Smooth muscle cell of the pulmonary artery (primary cell): Measurements from ENCODE around the gene CRYZ. TPM values are rescaled to one million over a fixed set of nuclear protein-coding genes. Genes with fewer than 3 reads are reported as not detected.

Source experiments
- total RNA-seq: library from RNA; depleted of rRNA; stranded (reverse); fragments of >200 nt; gene quantifications from 2 replicates; pipeline ENCODE4 v1.2.3, GENCODE V29; 2014

The CRYZ gene
- 37.3 and 46.7 TPM in 2 replicates for total RNA-seq

GRCh38 chr1:74732960-74733603 is at the start of gene CRYZ, which contains the start of gene TYW3:
Gene CRYZ, minus strand, starts transcription at chr1:74733050. Its CDS starts 8,229 bp downstream, at chr1:74724821.
Gene TYW3, plus strand, starts transcription at chr1:74733152. Its CDS starts 93 bp downstream, at chr1:74733245.

GRCh38 chr1:74673351-74674111 is 59.3 kb downstream of the CRYZ start, which contains the start of gene ERICH3:
Gene ERICH3, minus strand, starts transcription at chr1:74673792. Its CDS starts 273 bp downstream, at chr1:74673519.

Other genes starting within 250 kb of the CRYZ start
- not detected in 2 replicates for gene LRRC53, start 220.4 kb downstream of the CRYZ start, total RNA-seq
- not detected in 2 replicates for gene ERICH3, start 59.3 kb downstream of the CRYZ start, total RNA-seq
- gene TYW3, start 102 bp upstream of the CRYZ start, total RNA-seq, result 18.1 and 21.2 TPM in 2 replicates